Non-pigmented ciliary epithelial cell (primary cell): ENCODE results near the gene WASHC2C.
A peak's percentile ranks its signal among the peaks of the same experiment; 100 is the strongest.
"Not testable (repeated sequence)": the region's sequence is repeated elsewhere in the genome, so short reads cannot be mapped to it uniquely, and the experiment has no call there.

Experiments
- DNase-seq: peaks from one replicate; pipeline ENCODE4 v3.0.0-alpha.2; 2010; ENCODE audit warnings: low read depth

WASHC2C gene

GRCh38 chr10:45771757-45772461, 44.8 kb downstream of the WASHC2C start:
- DNase-seq, result not testable (repeated sequence)

- DNase-seq, result not testable (repeated sequence)
These were observed 59.2 kb downstream of the WASHC2C start for GRCh38 chr10:45786217-45786616.

DNA sequence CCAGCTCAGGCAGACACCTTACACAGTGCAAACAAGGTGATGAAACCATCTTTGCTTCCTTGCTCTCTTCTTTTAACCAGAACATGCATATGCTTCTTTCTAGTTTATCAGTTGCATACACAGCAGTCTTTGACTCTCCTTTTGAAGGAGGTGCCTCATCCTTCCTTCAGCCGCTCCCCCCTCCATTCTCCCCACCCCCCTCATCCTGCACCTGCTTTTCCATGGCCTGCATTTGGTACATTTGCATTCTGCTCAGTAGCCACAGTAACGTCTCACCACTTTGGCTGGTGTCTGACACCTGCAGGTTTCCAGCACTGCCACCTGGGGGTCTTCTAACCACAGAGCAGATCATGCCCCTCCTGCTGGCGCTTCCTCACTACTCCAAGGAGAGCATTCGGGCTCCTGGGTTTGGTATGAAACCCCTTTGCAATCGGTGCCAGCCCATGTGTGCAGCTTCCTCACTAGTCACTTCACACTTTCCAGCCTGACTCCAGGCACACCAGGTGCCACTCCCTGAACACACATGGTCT, 60.2 kb downstream of the WASHC2C start:
- DNase-seq, result not testable (repeated sequence)

DNA sequence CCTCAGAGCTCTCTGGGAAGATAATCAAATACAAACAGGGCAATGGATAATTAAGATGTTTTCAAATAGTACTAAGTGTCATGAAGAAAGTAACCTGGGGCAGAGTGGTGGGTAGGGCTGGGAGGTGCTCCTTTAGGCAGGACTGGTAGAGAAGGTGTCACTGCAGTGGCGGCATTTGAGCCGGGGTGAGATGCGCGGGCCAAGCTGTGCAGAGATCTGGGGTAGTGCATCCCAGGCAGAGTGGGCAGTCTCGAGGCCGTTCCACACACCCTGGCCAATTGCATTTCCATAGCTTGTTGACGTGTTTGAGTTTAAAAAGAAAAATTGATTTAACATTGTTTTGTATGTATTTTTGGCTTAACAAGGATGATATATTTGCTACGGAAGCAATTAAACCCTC, 62.9 kb downstream of the WASHC2C start:
- not testable (repeated sequence) for DNase-seq

- DNase-seq, result not testable (repeated sequence)
These were observed 63.8 kb downstream of the WASHC2C start for GRCh38 chr10:45790694-45791426.

DNA sequence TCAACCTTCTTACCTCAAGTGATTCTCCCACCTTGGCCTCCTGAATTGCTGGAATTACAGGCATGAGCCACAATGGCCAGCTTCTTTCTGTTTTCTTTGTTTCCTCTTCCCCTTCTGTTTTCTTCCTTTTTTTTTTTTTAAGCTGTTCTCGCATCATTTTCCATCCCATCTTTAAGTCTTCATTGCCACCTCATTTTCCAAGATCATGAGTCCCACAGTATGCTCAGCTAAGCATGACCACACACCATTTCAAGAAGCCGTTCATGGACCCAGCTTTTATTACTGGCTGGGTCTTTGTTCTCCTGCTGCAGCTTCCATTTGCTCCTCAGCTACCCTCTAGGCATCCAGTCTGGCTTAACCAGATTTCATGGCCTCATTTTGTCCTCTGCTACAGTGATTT, 67.7 kb downstream of the WASHC2C start:
- not testable (repeated sequence) for DNase-seq

DNA sequence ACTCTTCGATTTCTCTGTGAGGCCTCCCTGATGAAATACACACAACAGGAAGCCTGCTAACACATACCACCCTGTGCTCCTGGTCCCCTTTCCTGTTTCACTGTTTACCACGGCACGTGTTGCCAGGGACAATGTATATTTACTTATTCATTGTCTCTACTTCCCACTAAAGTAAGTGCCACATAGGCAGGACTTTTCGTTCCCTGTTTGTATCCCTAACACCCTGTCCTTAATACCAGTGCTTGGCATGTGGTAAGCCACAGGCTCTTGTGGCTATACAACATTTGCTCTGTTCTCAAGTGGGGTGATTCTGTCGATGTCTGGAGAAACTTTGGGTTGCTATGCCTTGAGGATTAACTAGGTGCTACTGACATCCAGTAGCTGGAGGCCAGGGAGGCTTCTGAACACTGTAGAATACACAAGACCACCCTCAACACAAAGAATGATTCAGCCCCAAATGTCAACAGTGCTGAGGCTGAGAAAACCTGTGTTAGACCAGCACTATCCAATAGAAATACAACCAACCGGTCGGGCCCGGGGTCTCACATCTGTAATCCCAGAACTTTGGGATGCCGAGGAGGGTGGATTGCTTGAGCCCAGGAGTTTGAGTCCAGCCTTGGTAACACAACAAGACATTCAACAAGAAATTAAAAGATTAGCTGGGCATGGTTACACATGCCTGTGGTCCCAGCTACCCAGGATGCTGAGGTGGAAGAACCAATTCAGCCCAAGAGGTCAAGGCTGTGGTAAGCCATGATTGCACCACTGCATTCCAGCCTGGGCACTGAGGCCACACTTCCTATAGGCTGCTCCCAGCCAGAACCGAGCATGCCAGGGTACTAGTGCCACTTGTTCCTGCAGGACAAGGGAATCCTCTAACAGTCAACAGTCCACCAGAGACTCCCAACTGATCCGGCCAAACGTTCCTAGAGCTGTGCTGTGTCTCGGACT, 76.3 kb downstream of the WASHC2C start:
- not testable (repeated sequence) for DNase-seq

- DNase-seq, result not testable (repeated sequence)
These were observed 77.9 kb downstream of the WASHC2C start for GRCh38 chr10:45804996-45805395.

DNA sequence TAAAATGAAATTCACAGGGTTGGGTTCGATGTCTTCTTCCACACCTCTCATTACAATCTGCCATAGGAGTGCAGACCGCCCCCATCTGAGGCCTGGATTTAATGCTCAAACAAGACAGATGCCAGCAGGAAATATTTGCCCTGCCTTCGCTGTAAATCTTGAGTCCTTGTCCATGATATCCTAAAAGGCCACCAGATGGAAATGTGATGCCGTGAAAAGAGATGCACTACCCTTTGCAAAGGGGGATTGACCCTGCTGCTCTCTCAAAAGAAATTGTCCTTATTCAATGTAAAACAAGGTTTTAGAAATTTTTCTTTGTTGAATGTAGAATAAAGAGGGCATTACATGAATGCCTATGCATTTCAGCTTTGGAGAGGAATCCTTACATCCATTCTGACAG, 82.8 kb downstream of the WASHC2C start:
- DNase-seq, result no peak

GRCh38 chr10:45811075-45811474, 84.0 kb downstream of the WASHC2C start:
- no peak for DNase-seq

DNA sequence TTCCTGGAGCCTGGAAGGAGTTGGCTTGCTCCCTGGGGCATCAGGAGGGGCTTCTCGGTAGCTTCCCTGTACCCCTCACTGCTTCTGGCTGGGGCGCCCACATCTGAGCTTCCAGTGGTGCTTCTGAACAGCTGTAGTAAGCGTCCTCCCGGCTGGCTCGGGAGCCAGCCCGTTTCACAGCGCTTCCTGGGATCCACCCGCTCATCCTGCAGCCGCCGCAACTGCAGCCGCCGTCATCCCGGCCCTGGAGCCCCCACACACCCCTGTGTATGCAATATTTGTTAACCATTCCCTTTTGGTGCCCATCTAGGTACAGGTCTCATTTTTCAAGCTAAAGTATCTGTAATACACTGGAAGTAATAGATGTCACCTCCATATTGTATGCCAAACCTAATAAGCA, 85.9 kb downstream of the WASHC2C start:
- not testable (repeated sequence) for DNase-seq

DNA sequence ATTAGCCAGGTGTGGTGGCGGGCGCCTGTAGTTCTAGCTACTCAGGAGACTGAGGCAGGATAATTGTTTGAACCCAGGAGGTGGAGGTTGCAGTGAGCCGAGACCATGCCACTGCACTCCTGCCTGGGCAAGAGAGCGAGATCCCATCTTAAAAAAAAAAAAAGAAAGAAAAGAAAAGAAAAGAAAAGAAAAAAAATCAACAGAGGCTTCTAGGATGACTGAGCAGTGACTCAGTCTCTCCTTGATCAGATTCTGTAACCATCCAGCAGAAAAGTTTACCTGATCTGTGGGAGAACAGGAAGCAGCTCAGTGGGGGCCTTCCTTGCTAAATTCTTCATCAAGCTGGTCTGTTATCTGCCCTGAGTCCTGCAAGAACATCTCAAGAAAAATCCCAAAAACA, 87.1 kb downstream of the WASHC2C start:
- peak; percentile 28 for DNase-seq

GRCh38 chr10:45817130-45817859, 90.2 kb downstream of the WASHC2C start:
- no peak for DNase-seq

DNA sequence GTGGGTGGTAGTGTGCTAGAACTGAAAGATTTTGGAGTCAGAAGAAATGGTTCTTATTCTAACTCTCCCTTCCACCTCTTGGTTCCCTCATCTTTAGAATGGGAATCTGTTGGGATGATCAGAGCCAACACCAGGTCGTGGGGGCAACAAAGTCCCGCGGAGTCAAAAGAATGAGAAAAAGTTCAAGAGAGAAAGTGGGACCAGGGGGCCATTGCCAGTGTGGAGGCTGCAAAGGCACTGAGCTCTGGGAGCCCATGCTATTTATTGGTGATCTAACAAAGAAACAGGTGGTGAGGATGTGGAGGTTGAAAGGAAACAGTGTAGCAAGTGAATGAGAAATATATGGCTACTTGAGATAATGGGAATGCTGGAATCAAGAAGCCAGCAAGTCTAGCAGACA, 90.8 kb downstream of the WASHC2C start:
- no peak for DNase-seq

DNA sequence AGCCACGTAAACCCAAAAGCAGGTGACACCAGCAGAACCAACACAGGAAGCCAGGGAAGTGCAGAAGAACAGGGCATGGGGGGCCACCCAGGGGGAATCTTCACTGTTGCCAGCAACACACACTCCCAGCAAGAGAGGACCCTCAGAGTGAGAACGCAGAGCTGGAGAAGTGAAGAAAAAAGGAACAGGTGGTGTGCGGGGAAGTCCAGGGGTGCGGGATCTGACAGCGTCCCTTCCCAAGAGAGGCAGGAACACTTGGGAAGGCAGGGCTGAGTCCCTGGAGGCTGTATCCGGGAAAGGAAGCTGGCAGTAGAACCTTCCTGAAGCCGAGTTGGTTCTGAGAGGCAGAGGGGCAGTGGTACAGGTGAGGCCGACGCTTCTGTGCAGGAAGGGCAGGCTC, 92.5 kb downstream of the WASHC2C start:
- no peak for DNase-seq

GRCh38 chr10:45820107-45820830, 93.2 kb downstream of the WASHC2C start:
- DNase-seq, result not testable (repeated sequence)

- not testable (repeated sequence) for DNase-seq
These were observed 95.9 kb downstream of the WASHC2C start for GRCh38 chr10:45822918-45823317.
